Thyroid gland (tissue), 4 donors: Measurements from ENCODE around the gene DHRS3. TPM values are rescaled to one million over a fixed set of nuclear protein-coding genes. Genes with fewer than 3 reads are reported as not detected.
A peak's percentile ranks its signal among the peaks of the same experiment; 100 is the strongest.
"Not testable (repeated sequence)": the region's sequence is repeated elsewhere in the genome, so short reads cannot be mapped to it uniquely, and the experiment has no call there.

Experiments
- DNase-seq, 2 donors: peaks; one replicate each; pipeline ENCODE4 v3.0.0-alpha.2; 2019
- H3K27ac ChIP-seq, 3 donors: fragments of 200-600 bp; sonication (generic); 1 replicate in 2 of 3; 2 replicates in 1 of 3; pipeline ENCODE4 v1.5.1; 2016 to 2019; ENCODE audit warnings: mild to moderate bottlenecking in 1 of 3, moderate library complexity in 1 of 3
- H3K27me3 ChIP-seq: fragments of 200-600 bp; sonication (generic); one replicate; pipeline ENCODE4 v1.5.1; 2019
- H3K36me3 ChIP-seq, 2 donors: fragments of 200-600 bp; sonication (generic); one replicate each; pipeline ENCODE4 v1.5.1; 2016 to 2019
- H3K4me1 ChIP-seq, 2 donors: fragments of 200-600 bp; sonication (generic); one replicate each; pipeline ENCODE4 v1.5.1; 2017 to 2019
- H3K4me3 ChIP-seq, 3 donors: fragments of 200-600 bp; sonication (generic); replicated peaks in 1 of 3; 1 replicate in 2 of 3; 2 replicates in 1 of 3; pipeline ENCODE4 v1.5.1; 2016; ENCODE audit warnings: mild to moderate bottlenecking in 1 of 3
- H3K9me3 ChIP-seq: fragments of 200-600 bp; sonication (generic); one replicate; pipeline ENCODE4 v1.5.1; 2017
- CTCF ChIP-seq, 6 experiments: fragments of 200-600 bp in 3 of 6; fragments of 450-650 bp in 3 of 6; sonication (generic) in 3 of 6; IDR thresholded peaks; one replicate each; pipeline ENCODE4 v1.5.1; 2016 to 2019; ENCODE audit warnings: antibody characterized with exemption in 6 of 6, mild to moderate bottlenecking in 2 of 6, inconsistent platforms in 1 of 6, moderate library complexity in 1 of 6
- POLR2A ChIP-seq, 2 donors: fragments of 450-650 bp; IDR thresholded peaks; one replicate each; pipeline ENCODE4 v1.6.1; 2017; ENCODE audit warnings: antibody characterized with exemption in 2 of 2, mild to moderate bottlenecking in 2 of 2, moderate library complexity in 1 of 2
- WGBS, 2 donors: methylation state at CpG; one replicate each; pipeline ENCODE4 v1.1.5; 2017; 5-methylcytosine and 5-hydroxymethylcytosine counted together
- intact Hi-C: fragments of 100-400 bp; cut with DNase I; formaldehyde crosslinking; loops from one replicate; pipeline ENCODE4 v1.15.1; 2023
- total RNA-seq, 4 donors: library from RNA; depleted of rRNA; stranded (reverse); fragments of >200 nt; gene quantifications; one replicate each; pipeline ENCODE4 v1.2.3, GENCODE V29; 2016

DHRS3 gene
- total RNA-seq, 4 donors from 2014 or later, result 181 to 304 (median 268) TPM

- TF ChIP-seq POLR2A (IDR thresholded peaks at IDR 0.05), result no peak
- TF ChIP-seq CTCF (IDR thresholded peaks at IDR 0.05), result no peak
- no peaks in the 10 kb centered on the region for H3K4me1 ChIP-seq
- no peak overlapping the region for H3K27ac ChIP-seq
- H3K9me3 ChIP-seq, result no peaks in the 10 kb centered on the region
- H3K36me3 ChIP-seq, result no peaks in the 10 kb centered on the region
- WGBS, 2 donors, result 67 to 80% methylated on average over 6 of the region's 6 CpGs
- no peaks in the 10 kb centered on the region for H3K27me3 ChIP-seq
- intact Hi-C loops, result loop anchor here (10.0 kb wide), 1 partner anchor 537 kb away; no protein-coding TSS in a partner anchor
- DNase-seq, result no peak
- H3K4me3 ChIP-seq, result no peak overlapping the region
Observed at GRCh38 chr1:12661606-12662219, 43.7 kb upstream of the DHRS3 start.

- Histone ChIP-seq H3K4me1 (no peaks in the 10 kb centered on the region), H3K27ac (no peak overlapping the region), H3K36me3 (no peaks in the 10 kb centered on the region), H3K4me3 (no peak overlapping the region), H3K27me3 (no peaks in the 10 kb centered on the region), H3K9me3 (no peaks in the 10 kb centered on the region)
- peak; percentile 87 to 99 (median 93) for TF ChIP-seq CTCF (IDR thresholded peaks at IDR 0.05)
- TF ChIP-seq POLR2A (IDR thresholded peaks at IDR 0.05), result no peak
- intact Hi-C loops, result loop anchor here (5.0 kb wide), 1 partner anchor 346 kb away; no protein-coding TSS in a partner anchor
- DNase-seq, result peak; percentile 69 to 73
- 43 to 45% methylated on average over 23 of the region's 23 CpGs for WGBS, 2 donors
Observed at GRCh38 chr1:12658531-12659453, 40.8 kb upstream of the DHRS3 start.

GRCh38 chr1:12657885-12658512, 40.0 kb upstream of the DHRS3 start:
- WGBS, 2 donors, result 87 to 94% methylated on average over 9 of the region's 9 CpGs
- intact Hi-C loops, result loop anchor here (2.0 to 5.0 kb wide), 2 partner anchors 346 to 385 kb away; no protein-coding TSS in a partner anchor
- H3K27ac ChIP-seq, H3K36me3 ChIP-seq, H3K4me1 ChIP-seq, H3K9me3 ChIP-seq, DNase-seq, H3K4me3 ChIP-seq, H3K27me3 ChIP-seq: not testable (repeated sequence)

- intact Hi-C loops, result loop anchor here (2.0 to 5.0 kb wide), 2 partner anchors 345 to 384 kb away; no protein-coding TSS in a partner anchor
- 94 to 96% methylated on average over 13 of the region's 13 CpGs for WGBS, 2 donors
- no peak for TF ChIP-seq POLR2A (IDR thresholded peaks at IDR 0.05)
- TF ChIP-seq CTCF (IDR thresholded peaks at IDR 0.05), result no peak
- DNase-seq, result no peak
- no peaks in the 10 kb centered on the region for H3K27me3 ChIP-seq
- no peaks in the 10 kb centered on the region for H3K9me3 ChIP-seq
- H3K4me3 ChIP-seq, result no peak overlapping the region
- no peak overlapping the region for H3K27ac ChIP-seq
- H3K4me1 ChIP-seq, result no peaks in the 10 kb centered on the region
- H3K36me3 ChIP-seq, result no peaks in the 10 kb centered on the region
Observed at GRCh38 chr1:12657060-12657884, 39.3 kb upstream of the DHRS3 start.

- no peak overlapping the region for H3K27ac ChIP-seq
- DNase-seq, result no peak
- H3K27me3 ChIP-seq, result no peaks in the 10 kb centered on the region
- no peaks in the 10 kb centered on the region for H3K36me3 ChIP-seq
- no peak overlapping the region for H3K4me3 ChIP-seq
- TF ChIP-seq CTCF (IDR thresholded peaks at IDR 0.05), result no peak
- TF ChIP-seq POLR2A (IDR thresholded peaks at IDR 0.05), result no peak
- no peaks in the 10 kb centered on the region for H3K4me1 ChIP-seq
- WGBS, 2 donors, result 82 to 83% methylated on average over 4 of the region's 4 CpGs
- intact Hi-C loops, result loop anchor here (2.0 to 5.0 kb wide), 2 partner anchors 344 to 384 kb away; no protein-coding TSS in a partner anchor
- H3K9me3 ChIP-seq, result no peaks in the 10 kb centered on the region
Observed at GRCh38 chr1:12656575-12656974, 38.6 kb upstream of the DHRS3 start.
